Subcutaneous abdominal adipose tissue (tissue), 5 donors: ENCODE data around the gene VPS4A.
A peak's percentile ranks its signal among the peaks of the same experiment; 100 is the strongest.

Experiments used
- H3K27ac ChIP-seq: one replicate; pipeline ENCODE4 v1.7.0; 2013; ENCODE audit warnings: low read depth, mild to moderate bottlenecking, inconsistent platforms, low read length, moderate library complexity
- H3K27me3 ChIP-seq, 5 donors: one replicate each; pipeline ENCODE4 v1.7.0; 2013; ENCODE audit warnings: low read length in 5 of 5, inconsistent platforms in 1 of 5; ENCODE audit not compliant: control insufficient read depth in 5 of 5, insufficient read depth in 4 of 5
- H3K36me3 ChIP-seq, 5 donors: one replicate each; pipeline ENCODE4 v1.7.0; 2013; ENCODE audit warnings: low read length in 5 of 5; ENCODE audit not compliant: control insufficient read depth in 5 of 5, insufficient read depth in 5 of 5
- H3K4me1 ChIP-seq, 5 donors: one replicate each; pipeline ENCODE4 v1.7.0; 2013; ENCODE audit warnings: low read length in 5 of 5, mild to moderate bottlenecking in 3 of 5, moderate library complexity in 1 of 5; ENCODE audit not compliant: control insufficient read depth in 5 of 5, insufficient read depth in 5 of 5
- H3K4me3 ChIP-seq, 5 donors: one replicate each; pipeline ENCODE4 v1.7.0; 2013; ENCODE audit warnings: low read length in 5 of 5, low read depth in 1 of 5
- H3K9ac ChIP-seq, 5 donors: one replicate each; pipeline ENCODE4 v1.7.0; 2013; ENCODE audit warnings: low read length in 5 of 5, mild to moderate bottlenecking in 4 of 5, moderate library complexity in 3 of 5
- H3K9me3 ChIP-seq, 5 donors: one replicate each; pipeline ENCODE4 v1.7.0; 2013; ENCODE audit warnings: low read length in 5 of 5; ENCODE audit not compliant: control insufficient read depth in 5 of 5
- donor health status: healthy.
- donor health status: healthy.
- donor health status: healthy.
- donor health status: healthy.
- donor health status: healthy.

Gene VPS4A

DNA sequence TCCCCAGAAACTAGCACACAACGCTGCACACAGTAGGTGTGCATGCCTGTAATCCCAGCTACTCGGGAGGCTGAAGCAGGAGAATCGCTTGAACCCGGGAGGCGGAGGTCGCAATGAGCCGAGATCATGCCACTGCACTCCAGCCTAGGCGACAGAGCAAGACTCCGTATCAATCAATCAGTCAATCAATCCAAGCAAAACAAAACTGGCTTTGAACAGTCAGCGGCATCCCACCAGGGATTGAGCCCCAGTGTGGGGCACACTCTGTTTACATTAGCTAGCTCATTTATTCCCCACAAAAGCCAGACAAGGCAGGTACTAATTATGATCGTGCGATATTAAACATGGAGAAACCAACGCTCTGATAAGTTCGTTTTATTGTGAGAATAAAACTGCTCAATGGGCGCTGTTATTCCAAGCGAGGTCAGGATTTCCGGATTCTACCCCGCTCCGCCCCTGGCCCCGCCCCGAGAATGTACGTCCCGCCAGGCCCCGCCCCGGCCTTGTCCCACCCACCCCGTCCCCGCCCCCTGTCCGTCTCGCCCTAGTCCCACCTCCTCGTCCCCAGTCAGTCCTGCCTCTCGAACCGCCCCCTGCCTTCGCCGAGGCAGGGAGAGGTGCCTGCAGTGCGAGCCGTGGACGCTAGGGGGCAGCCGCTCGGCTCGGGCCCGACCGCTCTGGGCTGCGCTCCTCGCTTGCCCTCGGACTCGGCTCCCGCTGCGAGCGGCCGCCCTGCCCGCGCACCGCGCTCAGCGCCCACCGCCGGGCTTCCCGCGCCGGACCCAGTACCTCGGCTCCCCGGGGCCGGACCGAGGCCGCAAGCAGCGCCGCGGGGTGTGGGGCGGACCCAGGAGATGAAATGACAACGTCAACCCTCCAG lies at the start of gene VPS4A:
TSS of gene VPS4A (plus strand) at position 698 of the 880 bp plus-strand sequence. CDS start at position 860, 162 bp downstream.
- Histone ChIP-seq H3K4me3 (peak within 1 kb of the TSS; percentile 78 to 89 (median 83)), H3K9ac (peak within 1 kb of the TSS; percentile 90 to 98 (median 95)), H3K9me3 (no peaks in the 10 kb centered on the region), H3K4me1 (peaks cover 3 to 22% (median 14%) of the 10 kb centered on the region in 5 donors), H3K27me3 (no peaks in the 10 kb centered on the region), H3K36me3 (peaks cover 4 to 26% (median 14%) of the 10 kb centered on the region in 5 donors), H3K27ac (peak within 1 kb of the TSS; percentile 77)

DNA sequence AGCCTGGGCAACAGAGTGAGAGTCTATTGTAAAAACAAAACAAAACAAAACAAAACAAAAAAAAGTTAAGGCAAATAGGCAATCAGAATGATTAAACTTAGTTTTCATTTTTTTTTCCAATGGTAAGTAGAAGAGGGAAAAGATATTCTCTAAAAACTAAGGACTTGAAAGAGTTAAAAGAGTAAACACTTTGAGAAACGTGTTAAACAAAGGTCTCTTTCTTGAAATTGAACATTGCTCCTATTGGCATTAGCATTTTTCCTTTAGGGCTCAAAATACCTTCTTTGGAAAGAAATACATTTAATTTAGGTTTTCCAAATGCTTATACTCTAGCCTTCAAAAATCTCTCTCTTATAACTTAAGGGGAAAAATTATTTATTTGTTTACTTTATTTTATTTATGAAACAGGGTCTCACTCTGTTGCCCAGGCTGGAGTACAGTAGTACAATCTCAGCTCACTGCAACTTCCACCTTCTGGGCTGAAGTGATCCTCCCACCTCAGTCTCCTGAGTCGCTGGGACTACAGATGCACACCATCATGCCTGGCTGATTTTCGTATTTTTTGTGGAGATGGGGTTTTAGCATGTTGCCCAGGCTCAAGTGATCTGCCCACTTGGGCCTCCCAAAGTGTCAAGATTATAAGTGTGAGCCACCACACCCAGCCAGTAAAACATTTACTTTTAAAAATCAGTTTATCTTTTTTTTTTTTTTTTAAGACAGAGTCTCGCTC lies 44.7 kb upstream of the VPS4A start:
- no peaks in the 10 kb centered on the region for H3K27me3 ChIP-seq
- no peak overlapping the region for H3K27ac ChIP-seq
- peaks cover 0 to 12% (median 7%) of the 10 kb centered on the region in 5 donors for H3K4me1 ChIP-seq
- H3K4me3 ChIP-seq, result no peak overlapping the region
- no peaks in the 10 kb centered on the region for H3K9me3 ChIP-seq
- peaks cover 0 to 9% (median 0%) of the 10 kb centered on the region in 5 donors for H3K36me3 ChIP-seq
- no peak overlapping the region for H3K9ac ChIP-seq

DNA sequence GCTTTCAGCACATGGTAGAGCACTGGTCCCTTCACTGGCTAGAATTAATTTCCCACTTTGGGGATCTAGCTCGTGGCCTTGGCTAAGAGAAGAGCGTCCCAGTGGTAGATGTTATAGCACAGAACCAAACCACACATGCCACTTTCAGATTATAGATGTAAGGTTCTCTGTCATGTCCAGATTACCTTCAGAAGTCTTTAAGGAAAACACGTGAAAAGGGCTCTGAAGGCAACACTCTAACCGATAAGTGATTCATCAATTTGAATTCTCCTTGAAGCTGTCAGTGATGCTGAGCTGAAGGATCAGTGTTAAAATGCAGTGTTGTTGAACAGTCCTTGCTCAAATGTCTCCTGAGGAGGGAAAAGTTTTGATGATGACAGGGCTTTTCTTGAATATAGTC lies 43.5 kb upstream of the VPS4A start:
- peaks cover 0 to 6% (median 0%) of the 10 kb centered on the region in 5 donors for H3K36me3 ChIP-seq
- H3K9ac ChIP-seq, result no peak overlapping the region
- H3K4me3 ChIP-seq, result no peak overlapping the region
- no peak overlapping the region for H3K27ac ChIP-seq
- H3K4me1 ChIP-seq, result peaks cover 0 to 12% (median 7%) of the 10 kb centered on the region in 5 donors
- no peaks in the 10 kb centered on the region for H3K27me3 ChIP-seq
- no peaks in the 10 kb centered on the region for H3K9me3 ChIP-seq

DNA sequence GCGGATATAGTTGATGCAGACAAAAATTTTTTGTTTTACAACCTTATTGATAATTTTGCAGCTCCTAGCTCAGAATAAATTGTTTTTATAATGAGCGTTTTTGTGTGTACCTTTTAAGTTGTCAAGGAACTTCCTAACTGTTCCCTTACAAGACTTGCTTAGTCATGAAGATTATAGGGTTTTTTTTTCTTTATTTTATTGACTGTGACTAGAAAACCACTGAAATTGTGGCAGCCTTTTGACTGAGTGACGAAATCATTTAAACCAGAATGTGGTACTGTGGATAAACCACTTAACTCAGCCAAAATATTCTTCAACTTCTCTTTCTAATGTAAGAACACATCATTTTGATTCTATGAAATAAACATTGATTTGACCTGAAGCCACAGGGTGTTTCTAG lies 40.8 kb upstream of the VPS4A start:
- Histone ChIP-seq H3K9me3 (no peaks in the 10 kb centered on the region), H3K36me3 (peaks cover 0 to 7% (median 3%) of the 10 kb centered on the region in 5 donors)

DNA sequence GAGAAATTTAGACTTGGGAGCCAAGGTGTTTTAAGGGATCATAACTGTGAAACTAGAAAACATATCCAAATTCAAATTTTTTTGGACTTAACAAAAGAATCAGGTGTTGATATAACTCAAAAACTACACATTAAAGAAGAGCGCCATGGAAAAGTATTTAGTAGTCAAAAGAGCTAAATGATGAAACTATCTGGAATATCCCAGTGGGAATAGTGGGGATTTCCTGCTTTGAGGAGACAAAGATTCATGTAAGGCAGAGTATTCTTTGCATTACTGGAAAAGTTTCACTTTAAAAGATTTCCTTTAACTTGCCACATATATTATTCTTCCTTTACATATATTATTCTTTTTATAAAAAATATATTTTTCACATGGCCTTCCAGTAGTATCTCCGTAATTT lies 40.3 kb upstream of the VPS4A start:
- Histone ChIP-seq H3K36me3 (peaks cover 0 to 7% (median 2%) of the 10 kb centered on the region in 5 donors), H3K9me3 (no peaks in the 10 kb centered on the region), H3K27me3 (no peaks in the 10 kb centered on the region), H3K9ac (no peak overlapping the region), H3K4me1 (peaks cover 4 to 26% (median 18%) of the 10 kb centered on the region in 5 donors), H3K4me3 (no peak overlapping the region), H3K27ac (peak overlapping the region; percentile 53)

More for the DNA sequence above, 40.8 kb upstream of the VPS4A start:
- peak overlapping the region; percentile 53 for H3K27ac ChIP-seq
- no peak overlapping the region for H3K4me3 ChIP-seq
- no peak overlapping the region for H3K9ac ChIP-seq
- H3K27me3 ChIP-seq, result no peaks in the 10 kb centered on the region
- H3K4me1 ChIP-seq, result peaks cover 2 to 21% (median 14%) of the 10 kb centered on the region in 5 donors

DNA sequence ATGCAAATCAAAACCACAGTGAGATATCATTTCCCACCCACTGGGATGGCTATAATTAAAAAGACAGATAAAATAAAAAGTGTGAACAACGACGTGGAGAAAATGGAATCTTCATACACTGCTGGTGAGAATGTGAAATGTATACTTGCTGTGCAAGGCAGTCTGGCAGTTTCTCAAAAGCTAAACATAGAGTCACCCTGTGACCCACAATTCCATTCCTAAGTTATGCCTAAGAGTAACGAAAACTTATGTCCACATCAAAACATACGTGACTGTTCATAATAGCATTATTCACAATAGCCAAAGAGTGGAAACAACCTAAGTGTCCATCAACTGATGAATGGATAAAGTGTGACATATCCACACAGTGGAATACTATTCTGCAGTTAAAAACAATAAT lies 38.1 kb upstream of the VPS4A start:
- no peaks in the 10 kb centered on the region for H3K9me3 ChIP-seq
- H3K4me3 ChIP-seq, result no peak overlapping the region
- H3K36me3 ChIP-seq, result peaks cover 0 to 7% (median 2%) of the 10 kb centered on the region in 5 donors
- peaks cover 7 to 40% (median 35%) of the 10 kb centered on the region in 5 donors for H3K4me1 ChIP-seq
- H3K27ac ChIP-seq, result peak overlapping the region; percentile 2
- no peak overlapping the region for H3K9ac ChIP-seq
- H3K27me3 ChIP-seq, result no peaks in the 10 kb centered on the region

DNA sequence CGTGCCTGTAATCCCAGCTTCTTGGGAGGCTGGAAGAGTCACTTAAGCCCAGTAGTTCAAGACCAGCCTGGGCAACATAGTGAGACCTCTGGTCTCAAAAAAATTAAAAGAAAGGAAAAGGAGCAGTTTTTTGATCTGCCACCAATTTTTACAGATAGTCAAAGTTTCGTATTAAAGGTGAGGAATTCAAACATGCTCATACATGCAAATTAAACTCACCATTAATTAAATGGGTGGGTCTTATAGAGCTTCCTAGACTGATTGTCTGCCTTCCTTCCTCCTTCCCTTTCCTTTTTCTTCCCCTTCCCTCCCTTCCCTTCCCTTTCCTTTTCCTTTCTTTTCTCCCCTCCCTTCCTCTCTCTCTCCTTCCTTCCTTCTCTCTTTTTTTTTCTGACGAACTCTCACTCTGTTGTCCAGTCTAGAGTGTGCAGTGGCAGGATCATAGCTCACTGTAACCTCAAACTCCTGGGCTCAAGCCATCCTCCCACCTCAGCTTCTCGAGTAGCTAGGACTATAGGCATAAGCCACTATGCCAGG lies 36.4 kb upstream of the VPS4A start:
- peaks cover 7 to 40% (median 37%) of the 10 kb centered on the region in 5 donors for H3K4me1 ChIP-seq
- H3K27me3 ChIP-seq, result no peaks in the 10 kb centered on the region
- peaks cover 0 to 7% (median 2%) of the 10 kb centered on the region in 5 donors for H3K36me3 ChIP-seq
- H3K9ac ChIP-seq, result no peak overlapping the region
- H3K4me3 ChIP-seq, result no peak overlapping the region
- H3K9me3 ChIP-seq, result no peaks in the 10 kb centered on the region
- H3K27ac ChIP-seq, result peak overlapping the region; percentile 92

DNA sequence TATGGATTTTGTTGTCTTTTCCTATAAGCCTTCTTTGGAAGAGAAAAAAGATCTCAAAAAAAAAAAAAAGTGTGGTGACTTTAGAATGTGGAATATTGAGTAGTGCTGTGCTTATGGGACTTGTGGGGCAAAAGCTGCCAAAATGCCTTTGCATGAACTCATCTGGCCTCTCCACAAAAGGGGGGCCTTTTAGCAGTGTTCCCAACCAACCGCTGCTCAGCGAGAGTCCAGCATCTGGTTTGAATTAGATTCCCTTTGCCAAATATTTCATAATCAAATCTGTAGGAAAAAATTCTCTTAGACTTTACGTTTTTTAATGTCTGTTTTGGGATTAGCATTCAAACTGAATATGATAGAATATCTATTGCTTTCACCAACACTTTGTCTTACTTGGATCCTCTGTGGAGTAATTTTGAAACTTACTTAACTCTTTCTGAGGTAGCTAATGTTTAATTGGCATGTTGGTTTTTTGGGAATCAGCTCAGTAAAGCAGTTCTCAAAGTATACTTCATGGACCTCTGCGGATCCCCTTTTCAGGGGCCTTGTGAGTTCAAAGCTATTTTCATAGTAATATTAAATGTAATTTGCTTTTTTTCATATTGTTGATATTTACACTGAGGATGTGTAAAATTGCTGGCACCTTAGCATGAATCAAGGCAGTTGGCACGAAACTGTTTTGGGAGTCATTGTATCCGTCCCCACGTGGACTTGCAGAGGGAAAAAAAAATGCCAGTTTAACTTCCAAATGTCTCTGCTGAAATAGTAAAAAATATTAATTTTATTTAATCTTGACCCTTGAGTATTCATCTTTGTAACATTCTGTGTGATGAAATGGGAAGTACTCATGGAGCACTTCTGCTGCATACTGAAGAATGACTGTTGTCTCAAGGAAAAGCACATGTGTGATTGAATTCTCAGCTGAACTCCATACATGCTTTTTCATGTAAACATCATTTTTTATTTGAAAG lies 34.7 kb upstream of the VPS4A start:
- peak overlapping the region in 2 of 5 donors; percentile 35 to 56 for H3K9ac ChIP-seq
- H3K27me3 ChIP-seq, result no peaks in the 10 kb centered on the region
- peak overlapping the region; percentile 92 for H3K27ac ChIP-seq
- peaks cover 7 to 35% (median 28%) of the 10 kb centered on the region in 5 donors for H3K4me1 ChIP-seq
- peaks cover 0 to 7% (median 2%) of the 10 kb centered on the region in 5 donors for H3K36me3 ChIP-seq
- H3K4me3 ChIP-seq, result no peak overlapping the region
- no peaks in the 10 kb centered on the region for H3K9me3 ChIP-seq

DNA sequence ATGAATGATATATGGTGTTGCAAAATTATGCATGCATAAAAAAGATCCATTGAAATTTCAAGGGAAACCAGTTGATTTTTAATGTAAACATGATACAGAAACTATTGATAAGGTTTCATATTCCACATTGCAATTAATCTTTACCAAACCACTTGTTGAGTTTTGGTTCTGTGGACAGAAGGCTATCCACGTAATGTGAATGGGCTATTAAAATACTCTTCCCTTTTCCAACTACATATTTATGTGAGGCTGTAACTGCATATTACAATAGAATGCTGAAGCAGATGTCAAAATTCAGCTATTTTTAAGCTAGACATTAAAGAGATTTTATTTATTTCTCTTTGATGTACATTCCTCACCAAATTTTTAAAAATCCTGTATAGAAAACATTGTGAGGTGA lies 33.7 kb upstream of the VPS4A start:
- peaks cover 0 to 7% (median 2%) of the 10 kb centered on the region in 5 donors for H3K36me3 ChIP-seq
- no peaks in the 10 kb centered on the region for H3K27me3 ChIP-seq
- H3K4me1 ChIP-seq, result peaks cover 7 to 35% (median 28%) of the 10 kb centered on the region in 5 donors
- H3K9me3 ChIP-seq, result no peaks in the 10 kb centered on the region
- peak overlapping the region; percentile 92 for H3K27ac ChIP-seq
- no peak overlapping the region for H3K9ac ChIP-seq
- H3K4me3 ChIP-seq, result no peak overlapping the region
